Fibroblast of villous mesenchyme (primary cell): ENCODE results near the gene CD3G. TPM values are rescaled to one million over a fixed set of nuclear protein-coding genes. Genes with fewer than 3 reads are reported as not detected.

Experiments
- DNase-seq: peaks from one replicate; pipeline ENCODE4 v3.0.0-alpha.2; 2010; ENCODE audit warnings: low read depth
- H3K4me3 ChIP-seq: 2 replicates; pipeline ENCODE4 v1.5.1; 2011; ENCODE audit warnings: low read depth, mild to moderate bottlenecking, low read length
- CTCF ChIP-seq: IDR thresholded peaks from 2 replicates; pipeline ENCODE4 v1.5.1; 2012; ENCODE audit warnings: low read depth, mild to moderate bottlenecking, low read length; ENCODE audit not compliant: insufficient read depth
- total RNA-seq: library from RNA; depleted of rRNA; stranded (reverse); fragments of >200 nt; gene quantifications from 2 replicates; pipeline ENCODE4 v1.2.3, GENCODE V29; 2012

The CD3G gene
- total RNA-seq, 1 donor = not detected

- no peak for TF ChIP-seq CTCF
- DNase-seq = no peak
- no peak overlapping the region for H3K4me3 ChIP-seq
These were observed 21.4 kb upstream of the CD3G start for GRCh38 chr11:118322721-118323120.

- no peak overlapping the region for H3K4me3 ChIP-seq
- TF ChIP-seq CTCF = no peak
- no peak for DNase-seq
These were observed 18.9 kb upstream of the CD3G start for GRCh38 chr11:118325283-118325682.

- no peak for DNase-seq
- no peak for TF ChIP-seq CTCF
- no peak overlapping the region for H3K4me3 ChIP-seq
These were observed 15.4 kb upstream of the CD3G start for GRCh38 chr11:118328745-118329144.

GRCh38 chr11:118334745-118335144 is 9.4 kb upstream of the CD3G start:
- H3K4me3 ChIP-seq = no peak overlapping the region
- no peak for TF ChIP-seq CTCF
- DNase-seq = no peak

- no peak overlapping the region for H3K4me3 ChIP-seq
- no peak for TF ChIP-seq CTCF
- DNase-seq = peak; percentile 14
These were observed 5.5 kb upstream of the CD3G start for GRCh38 chr11:118338637-118339061.

- no peak for DNase-seq
- H3K4me3 ChIP-seq = no peak overlapping the region
- no peak for TF ChIP-seq CTCF
These were observed 4.7 kb upstream of the CD3G start for GRCh38 chr11:118339281-118339961.

- no peak for TF ChIP-seq CTCF
- H3K4me3 ChIP-seq = no peak overlapping the region
- DNase-seq = no peak
These were observed 3.7 kb upstream of the CD3G start for GRCh38 chr11:118340449-118340848.
